ENCODE measurements around the gene OSBPL5.

DNA sequence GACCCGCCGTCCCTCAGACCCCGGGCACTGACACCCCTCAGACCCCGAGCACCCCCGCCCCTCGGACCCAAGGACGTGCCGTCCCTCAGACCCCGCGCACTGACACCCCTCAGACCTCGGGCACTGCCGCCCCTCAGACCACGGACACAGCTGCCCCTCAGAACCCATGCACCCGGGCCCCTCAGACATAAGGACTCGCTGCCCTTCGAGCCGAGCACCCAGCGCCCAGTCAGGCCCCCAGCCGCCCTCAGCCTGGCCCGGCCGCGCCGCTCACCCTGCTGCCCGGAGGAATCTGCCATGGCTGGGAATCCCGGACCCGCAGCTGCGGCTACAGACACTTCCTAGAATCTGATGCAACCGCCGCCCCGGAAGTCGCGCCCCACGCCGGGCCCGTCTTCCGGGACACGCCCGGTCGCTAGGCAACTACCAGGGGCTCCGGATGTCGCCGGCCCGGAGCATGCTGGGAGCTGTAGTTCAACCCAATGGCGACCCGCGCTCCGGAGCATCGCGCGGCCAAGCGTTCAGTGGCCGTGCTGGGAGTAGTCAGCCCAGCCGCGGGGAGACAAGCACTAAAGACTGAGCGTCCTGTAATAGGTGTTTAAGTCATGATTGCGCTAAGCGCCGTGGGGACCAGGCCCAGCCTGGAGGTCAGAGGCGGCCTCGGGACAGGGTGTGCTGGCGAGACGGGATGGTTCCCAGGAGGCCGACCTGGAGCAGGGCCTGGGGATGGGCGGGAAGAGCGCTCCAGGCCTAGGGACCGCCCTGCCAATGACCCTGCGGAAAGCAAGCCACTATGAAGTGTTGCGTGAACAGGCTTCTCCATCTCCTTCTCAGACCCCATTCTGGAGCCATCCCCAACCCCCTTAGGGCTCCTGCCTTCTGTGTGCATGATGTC lies 107.8 kb downstream of the OSBPL5 start, which contains the start of gene CARS1:
- TF ChIP-seq, protein P1, sequence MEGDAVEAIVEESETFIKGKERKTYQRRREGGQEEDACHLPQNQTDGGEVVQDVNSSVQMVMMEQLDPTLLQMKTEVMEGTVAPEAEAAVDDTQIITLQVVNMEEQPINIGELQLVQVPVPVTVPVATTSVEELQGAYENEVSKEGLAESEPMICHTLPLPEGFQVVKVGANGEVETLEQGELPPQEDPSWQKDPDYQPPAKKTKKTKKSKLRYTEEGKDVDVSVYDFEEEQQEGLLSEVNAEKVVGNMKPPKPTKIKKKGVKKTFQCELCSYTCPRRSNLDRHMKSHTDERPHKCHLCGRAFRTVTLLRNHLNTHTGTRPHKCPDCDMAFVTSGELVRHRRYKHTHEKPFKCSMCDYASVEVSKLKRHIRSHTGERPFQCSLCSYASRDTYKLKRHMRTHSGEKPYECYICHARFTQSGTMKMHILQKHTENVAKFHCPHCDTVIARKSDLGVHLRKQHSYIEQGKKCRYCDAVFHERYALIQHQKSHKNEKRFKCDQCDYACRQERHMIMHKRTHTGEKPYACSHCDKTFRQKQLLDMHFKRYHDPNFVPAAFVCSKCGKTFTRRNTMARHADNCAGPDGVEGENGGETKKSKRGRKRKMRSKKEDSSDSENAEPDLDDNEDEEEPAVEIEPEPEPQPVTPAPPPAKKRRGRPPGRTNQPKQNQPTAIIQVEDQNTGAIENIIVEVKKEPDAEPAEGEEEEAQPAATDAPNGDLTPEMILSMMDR (IDR thresholded peaks at IDR 0.05), result peak in 1 of 12 donors; percentile 11
- peak in 1 of 2 donors; percentile 81 for TF ChIP-seq POLR2A (IDR thresholded peaks at IDR 0.05)

Data from heart left ventricle (tissue), 13 donors.